ENCODE measurements around the gene SKOR2.

- TF ChIP-seq, protein P1, sequence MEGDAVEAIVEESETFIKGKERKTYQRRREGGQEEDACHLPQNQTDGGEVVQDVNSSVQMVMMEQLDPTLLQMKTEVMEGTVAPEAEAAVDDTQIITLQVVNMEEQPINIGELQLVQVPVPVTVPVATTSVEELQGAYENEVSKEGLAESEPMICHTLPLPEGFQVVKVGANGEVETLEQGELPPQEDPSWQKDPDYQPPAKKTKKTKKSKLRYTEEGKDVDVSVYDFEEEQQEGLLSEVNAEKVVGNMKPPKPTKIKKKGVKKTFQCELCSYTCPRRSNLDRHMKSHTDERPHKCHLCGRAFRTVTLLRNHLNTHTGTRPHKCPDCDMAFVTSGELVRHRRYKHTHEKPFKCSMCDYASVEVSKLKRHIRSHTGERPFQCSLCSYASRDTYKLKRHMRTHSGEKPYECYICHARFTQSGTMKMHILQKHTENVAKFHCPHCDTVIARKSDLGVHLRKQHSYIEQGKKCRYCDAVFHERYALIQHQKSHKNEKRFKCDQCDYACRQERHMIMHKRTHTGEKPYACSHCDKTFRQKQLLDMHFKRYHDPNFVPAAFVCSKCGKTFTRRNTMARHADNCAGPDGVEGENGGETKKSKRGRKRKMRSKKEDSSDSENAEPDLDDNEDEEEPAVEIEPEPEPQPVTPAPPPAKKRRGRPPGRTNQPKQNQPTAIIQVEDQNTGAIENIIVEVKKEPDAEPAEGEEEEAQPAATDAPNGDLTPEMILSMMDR (IDR thresholded peaks at IDR 0.05; ENCODE audit: low read length), result no peak
- no peak for TF ChIP-seq EZH2phosphoT487 (IDR thresholded peaks at IDR 0.05; ENCODE audit: low read length)
These were observed 70.7 kb downstream of the SKOR2 start for GRCh38 chr18:47180765-47181164.

All from MM.1S (cell line).